ENCODE measurements around the gene ZNF324. TPM values are rescaled to one million over a fixed set of nuclear protein-coding genes. Genes with fewer than 3 reads are reported as not detected.

The ZNF324 gene
- total and polyA plus RNA-seq, 2 of the 13 experiments (the other 11 are each of a cell fraction or from before 2014, with no cell fraction given), result 1.1 to 4.7 TPM

DNA sequence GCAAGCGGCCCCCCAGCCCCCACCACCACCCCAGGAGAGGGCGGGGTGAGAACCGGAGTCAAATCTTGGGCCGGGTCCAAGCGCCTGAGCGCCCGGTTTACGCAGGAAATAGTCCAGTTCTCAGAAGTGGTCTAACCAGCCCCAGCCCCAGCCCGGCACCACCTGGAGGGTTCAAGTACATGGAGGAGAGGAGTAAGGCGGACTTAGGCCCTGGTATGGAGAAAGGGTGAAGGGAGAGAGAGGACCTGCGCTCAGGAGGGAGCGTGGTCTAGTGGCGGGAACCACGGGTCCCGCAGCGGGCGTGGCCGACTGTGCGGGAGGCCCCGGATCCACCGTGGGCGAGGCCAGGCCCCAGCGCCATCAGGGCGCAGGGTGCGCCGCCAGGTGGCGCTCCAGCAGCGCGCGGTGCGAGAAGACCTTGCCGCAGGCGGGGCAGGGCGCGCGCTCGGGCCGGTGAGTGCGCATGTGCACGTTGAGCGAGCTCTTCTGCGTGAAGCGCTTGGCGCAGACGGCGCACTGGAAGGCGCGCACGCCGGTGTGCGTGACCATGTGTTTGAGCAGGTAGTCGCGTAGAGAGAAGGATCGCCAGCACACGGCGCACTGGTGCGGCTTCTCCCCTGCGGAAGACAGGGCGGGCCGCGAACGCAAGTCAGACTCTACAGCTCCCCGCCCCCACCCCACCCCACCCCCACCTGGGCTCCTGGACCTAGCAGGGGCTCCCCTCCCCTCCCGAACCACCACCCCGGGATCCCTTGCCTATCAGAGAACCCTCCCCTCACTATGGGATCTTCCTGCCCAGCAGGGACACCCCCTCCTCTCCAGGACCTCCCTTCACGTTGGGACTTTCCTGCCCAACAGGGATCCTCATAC is 47.0 kb downstream of the ZNF324 start (continued):
- TF ChIP-seq, protein P1, sequence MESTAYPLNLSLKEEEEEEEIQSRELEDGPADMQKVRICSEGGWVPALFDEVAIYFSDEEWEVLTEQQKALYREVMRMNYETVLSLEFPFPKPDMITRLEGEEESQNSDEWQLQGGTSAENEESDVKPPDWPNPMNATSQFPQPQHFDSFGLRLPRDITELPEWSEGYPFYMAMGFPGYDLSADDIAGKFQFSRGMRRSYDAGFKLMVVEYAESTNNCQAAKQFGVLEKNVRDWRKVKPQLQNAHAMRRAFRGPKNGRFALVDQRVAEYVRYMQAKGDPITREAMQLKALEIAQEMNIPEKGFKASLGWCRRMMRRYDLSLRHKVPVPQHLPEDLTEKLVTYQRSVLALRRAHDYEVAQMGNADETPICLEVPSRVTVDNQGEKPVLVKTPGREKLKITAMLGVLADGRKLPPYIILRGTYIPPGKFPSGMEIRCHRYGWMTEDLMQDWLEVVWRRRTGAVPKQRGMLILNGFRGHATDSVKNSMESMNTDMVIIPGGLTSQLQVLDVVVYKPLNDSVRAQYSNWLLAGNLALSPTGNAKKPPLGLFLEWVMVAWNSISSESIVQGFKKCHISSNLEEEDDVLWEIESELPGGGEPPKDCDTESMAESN (CRISPR knock-in tag; conservative IDR thresholded peaks at IDR 0.05), result peak; percentile 60
- TF ChIP-seq SALL1 (CRISPR knock-in tag; IDR thresholded peaks at IDR 0.05), result peak; percentile 85
- peak; percentile 84; the same call in 1 of the 2 replicates for TF ChIP-seq ZNF235 (CRISPR knock-in tag; IDR thresholded peaks at IDR 0.05; ENCODE audit: borderline replicate concordance)
- peak; percentile 67; the same call in 1 of the 2 replicates for TF ChIP-seq KDM5B (CRISPR knock-in tag; IDR thresholded peaks at IDR 0.05; ENCODE audit: borderline replicate concordance)
- TF ChIP-seq BHLHE40 (IDR thresholded peaks at IDR 0.05; ENCODE audit: low read length), result peak; percentile 54; the same call in 1 of the 2 replicates
- peak; percentile 62; the same call in 1 of the 2 replicates for TF ChIP-seq HDAC2 (CRISPR knock-in tag; IDR thresholded peaks at IDR 0.05)
- 0 out of 2 replicates have a peak, but pooled peaks have one; percentile 56 for TF ChIP-seq ZBTB7B (CRISPR knock-in tag; IDR thresholded peaks at IDR 0.05)
- TF ChIP-seq, protein P2, sequence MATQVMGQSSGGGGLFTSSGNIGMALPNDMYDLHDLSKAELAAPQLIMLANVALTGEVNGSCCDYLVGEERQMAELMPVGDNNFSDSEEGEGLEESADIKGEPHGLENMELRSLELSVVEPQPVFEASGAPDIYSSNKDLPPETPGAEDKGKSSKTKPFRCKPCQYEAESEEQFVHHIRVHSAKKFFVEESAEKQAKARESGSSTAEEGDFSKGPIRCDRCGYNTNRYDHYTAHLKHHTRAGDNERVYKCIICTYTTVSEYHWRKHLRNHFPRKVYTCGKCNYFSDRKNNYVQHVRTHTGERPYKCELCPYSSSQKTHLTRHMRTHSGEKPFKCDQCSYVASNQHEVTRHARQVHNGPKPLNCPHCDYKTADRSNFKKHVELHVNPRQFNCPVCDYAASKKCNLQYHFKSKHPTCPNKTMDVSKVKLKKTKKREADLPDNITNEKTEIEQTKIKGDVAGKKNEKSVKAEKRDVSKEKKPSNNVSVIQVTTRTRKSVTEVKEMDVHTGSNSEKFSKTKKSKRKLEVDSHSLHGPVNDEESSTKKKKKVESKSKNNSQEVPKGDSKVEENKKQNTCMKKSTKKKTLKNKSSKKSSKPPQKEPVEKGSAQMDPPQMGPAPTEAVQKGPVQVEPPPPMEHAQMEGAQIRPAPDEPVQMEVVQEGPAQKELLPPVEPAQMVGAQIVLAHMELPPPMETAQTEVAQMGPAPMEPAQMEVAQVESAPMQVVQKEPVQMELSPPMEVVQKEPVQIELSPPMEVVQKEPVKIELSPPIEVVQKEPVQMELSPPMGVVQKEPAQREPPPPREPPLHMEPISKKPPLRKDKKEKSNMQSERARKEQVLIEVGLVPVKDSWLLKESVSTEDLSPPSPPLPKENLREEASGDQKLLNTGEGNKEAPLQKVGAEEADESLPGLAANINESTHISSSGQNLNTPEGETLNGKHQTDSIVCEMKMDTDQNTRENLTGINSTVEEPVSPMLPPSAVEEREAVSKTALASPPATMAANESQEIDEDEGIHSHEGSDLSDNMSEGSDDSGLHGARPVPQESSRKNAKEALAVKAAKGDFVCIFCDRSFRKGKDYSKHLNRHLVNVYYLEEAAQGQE (IDR thresholded peaks at IDR 0.05; ENCODE audit: borderline replicate concordance in 1 of 2, low read depth in 1 of 2, low read length in 2 of 2), result no peak
- peak; percentile 87 for TF ChIP-seq ZSCAN31 (CRISPR knock-in tag; IDR thresholded peaks at IDR 0.05; ENCODE audit: low read depth)
- peak; percentile 89 for TF ChIP-seq ZFY (CRISPR knock-in tag; IDR thresholded peaks at IDR 0.05)
- peak; percentile 88; the same call in 1 of the 2 replicates for TF ChIP-seq BRD4 (CRISPR knock-in tag; IDR thresholded peaks at IDR 0.05)
- no peak for TF ChIP-seq NONO (IDR thresholded peaks at IDR 0.05)
- TF ChIP-seq NONO (CRISPR knock-in tag; conservative IDR thresholded peaks at IDR 0.05), result peak; percentile 97
- TF ChIP-seq, protein P3, sequence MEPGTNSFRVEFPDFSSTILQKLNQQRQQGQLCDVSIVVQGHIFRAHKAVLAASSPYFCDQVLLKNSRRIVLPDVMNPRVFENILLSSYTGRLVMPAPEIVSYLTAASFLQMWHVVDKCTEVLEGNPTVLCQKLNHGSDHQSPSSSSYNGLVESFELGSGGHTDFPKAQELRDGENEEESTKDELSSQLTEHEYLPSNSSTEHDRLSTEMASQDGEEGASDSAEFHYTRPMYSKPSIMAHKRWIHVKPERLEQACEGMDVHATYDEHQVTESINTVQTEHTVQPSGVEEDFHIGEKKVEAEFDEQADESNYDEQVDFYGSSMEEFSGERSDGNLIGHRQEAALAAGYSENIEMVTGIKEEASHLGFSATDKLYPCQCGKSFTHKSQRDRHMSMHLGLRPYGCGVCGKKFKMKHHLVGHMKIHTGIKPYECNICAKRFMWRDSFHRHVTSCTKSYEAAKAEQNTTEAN (CRISPR knock-in tag; conservative IDR thresholded peaks at IDR 0.05), result no peak
- TF ChIP-seq PRPF4 (IDR thresholded peaks at IDR 0.05; ENCODE audit: low read depth, low read length, poor library complexity, severe bottlenecking), result peak; percentile 66
- TF ChIP-seq ZNF431 (CRISPR knock-in tag; IDR thresholded peaks at IDR 0.05; ENCODE audit: borderline replicate concordance, low read depth), result 0 out of 2 replicates have a peak, but pooled peaks have one; percentile 77
- no peak for TF ChIP-seq IKZF1 (IDR thresholded peaks at IDR 0.05)
- TF ChIP-seq, protein P4, sequence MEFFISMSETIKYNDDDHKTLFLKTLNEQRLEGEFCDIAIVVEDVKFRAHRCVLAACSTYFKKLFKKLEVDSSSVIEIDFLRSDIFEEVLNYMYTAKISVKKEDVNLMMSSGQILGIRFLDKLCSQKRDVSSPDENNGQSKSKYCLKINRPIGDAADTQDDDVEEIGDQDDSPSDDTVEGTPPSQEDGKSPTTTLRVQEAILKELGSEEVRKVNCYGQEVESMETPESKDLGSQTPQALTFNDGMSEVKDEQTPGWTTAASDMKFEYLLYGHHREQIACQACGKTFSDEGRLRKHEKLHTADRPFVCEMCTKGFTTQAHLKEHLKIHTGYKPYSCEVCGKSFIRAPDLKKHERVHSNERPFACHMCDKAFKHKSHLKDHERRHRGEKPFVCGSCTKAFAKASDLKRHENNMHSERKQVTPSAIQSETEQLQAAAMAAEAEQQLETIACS (CRISPR knock-in tag; IDR thresholded peaks at IDR 0.05), result peak; percentile 92
- peak; percentile 58; the same call in 1 of the 2 replicates for TF ChIP-seq GPN1 (CRISPR knock-in tag; IDR thresholded peaks at IDR 0.05; ENCODE audit: borderline replicate concordance)
